GM23248 (cell line): Measurements from ENCODE around the gene PPP2R2B. TPM values are rescaled to one million over a fixed set of nuclear protein-coding genes. Genes with fewer than 3 reads are reported as not detected.
A peak's percentile ranks its signal among the peaks of the same experiment; 100 is the strongest.

ENCODE experiments used
- DNase-seq: peaks from one replicate; pipeline ENCODE4 v3.0.0-alpha.2; 2015
- H2AFZ ChIP-seq: fragments of 200-600 bp; sonication (generic); 2 replicates; pipeline ENCODE4 v1.6.1; 2016; ENCODE audit warnings: antibody characterized with exemption
- H3F3A ChIP-seq: fragments of 200-600 bp; sonication (generic); 2 replicates; pipeline ENCODE4 v1.6.1; 2016; ENCODE audit warnings: mild to moderate bottlenecking, antibody characterized with exemption, mixed run types; ENCODE audit not compliant: insufficient read depth
- H3K27ac ChIP-seq: fragments of 200-600 bp; sonication (generic); 2 replicates; pipeline ENCODE4 v1.5.1; 2016; ENCODE audit warnings: mild to moderate bottlenecking
- H3K27me3 ChIP-seq: fragments of 200-600 bp; sonication (generic); replicated peaks from 2 replicates; pipeline ENCODE4 v1.6.1; 2016; ENCODE audit warnings: mild to moderate bottlenecking; ENCODE audit not compliant: insufficient read depth
- H3K36me3 ChIP-seq: fragments of 200-600 bp; sonication (generic); 2 replicates; pipeline ENCODE4 v1.6.1; 2016; ENCODE audit warnings: low read depth, mild to moderate bottlenecking
- H3K4me1 ChIP-seq: fragments of 200-600 bp; sonication (generic); 2 replicates; pipeline ENCODE4 v1.6.1; 2016; ENCODE audit warnings: mild to moderate bottlenecking; ENCODE audit not compliant: insufficient read depth
- H3K4me2 ChIP-seq: fragments of 200-600 bp; sonication (generic); one replicate; pipeline ENCODE4 v1.6.1; 2016; ENCODE audit warnings: mild to moderate bottlenecking; ENCODE audit not compliant: unreplicated experiment
- H3K4me3 ChIP-seq: fragments of 200-600 bp; sonication (generic); 2 replicates; pipeline ENCODE4 v1.5.1; 2016; ENCODE audit warnings: mild to moderate bottlenecking
- H3K79me2 ChIP-seq: fragments of 200-600 bp; sonication (generic); 2 replicates; pipeline ENCODE4 v1.6.1; 2016; ENCODE audit warnings: mild to moderate bottlenecking; ENCODE audit not compliant: insufficient read depth
- H3K9ac ChIP-seq: fragments of 200-600 bp; sonication (generic); 2 replicates; pipeline ENCODE4 v1.6.1; 2016; ENCODE audit warnings: mild to moderate bottlenecking
- H3K9me2 ChIP-seq: fragments of 200-600 bp; sonication (generic); 2 replicates; pipeline ENCODE4 v1.6.1; 2016; ENCODE audit warnings: mixed run types, mild to moderate bottlenecking, moderate library complexity; ENCODE audit not compliant: insufficient read depth
- H3K9me3 ChIP-seq: fragments of 200-600 bp; sonication (generic); one replicate; pipeline ENCODE4 v1.6.1; 2017; ENCODE audit warnings: low read depth
- H4K20me1 ChIP-seq: fragments of 200-600 bp; sonication (generic); 2 replicates; pipeline ENCODE4 v1.6.0; 2016; ENCODE audit not compliant: insufficient read depth
- EZH2 ChIP-seq: fragments of 200-600 bp; sonication (generic); IDR thresholded peaks from 2 replicates; pipeline ENCODE4 v1.6.1; 2018; ENCODE audit warnings: antibody characterized with exemption, mild to moderate bottlenecking; ENCODE audit not compliant: insufficient read depth, poor library complexity, severe bottlenecking
- EZH2phosphoT487 ChIP-seq: fragments of 200-600 bp; sonication (generic); IDR thresholded peaks from 2 replicates; pipeline ENCODE4 v1.6.1; 2018; ENCODE audit warnings: antibody characterized with exemption, moderate library complexity, mild to moderate bottlenecking, low read depth; ENCODE audit not compliant: insufficient read depth
- WGBS, 2 experiments: methylation state at CpG; one replicate each; pipeline ENCODE4 v1.1.6; 2015 to 2017; ENCODE audit warnings: low lambda C conversion rate in 2 of 2, low coverage in 1 of 2; ENCODE audit errors: missing lambda C conversion rate in 2 of 2; 5-methylcytosine and 5-hydroxymethylcytosine counted together
- in situ Hi-C: fragments of 300-500 bp; cut with MboI; formaldehyde crosslinking; loops from 2 replicates; pipeline ENCODE4 v1.15.0; 2020
- polyA plus RNA-seq: library from polyadenylated mRNA; unstranded; fragments of >200 nt; fragmentation: Nextera tagmentation; extraction: Ambion mirVana; gene quantifications from 2 replicates; pipeline ENCODE4 v1.2.1, GENCODE V29; 2016
- total RNA-seq: library from RNA; depleted of rRNA; stranded (reverse); fragments of >200 nt; shearing (Covaris generic); gene quantifications from 2 replicates; pipeline ENCODE4 v1.2.3, GENCODE V29; 2014

PPP2R2B gene
- total and polyA plus RNA-seq, 2 experiments from 2014 or later = 0.11 to 0.28 TPM

DNA sequence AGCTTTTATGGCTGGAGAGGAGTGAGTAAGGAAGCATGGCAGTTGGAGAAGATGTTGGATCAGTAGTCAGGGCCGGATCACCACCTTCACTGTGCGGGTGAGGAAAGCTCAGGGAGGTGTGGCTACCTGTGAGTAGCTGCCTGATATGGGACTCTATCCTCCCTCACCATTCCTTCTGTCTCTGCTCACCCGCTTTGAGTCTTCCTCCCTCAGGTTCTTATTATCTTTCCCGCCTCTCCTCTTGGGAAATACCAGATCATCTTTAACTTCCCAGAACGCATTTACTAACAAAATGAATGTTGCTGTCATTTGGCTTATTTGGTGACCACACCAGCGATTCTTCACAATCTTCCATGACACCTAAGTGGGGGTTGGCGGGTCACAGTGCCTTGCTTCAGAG, 221.9 kb downstream of the PPP2R2B start:
- no peak overlapping the region for H3K4me3 ChIP-seq
- in situ Hi-C loops = no loop called here
- H3K27me3 ChIP-seq = no peaks in the 10 kb centered on the region
- DNase-seq = no peak
- no peaks in the 10 kb centered on the region for H3K4me1 ChIP-seq
- no peak for TF ChIP-seq EZH2phosphoT487
- H3K79me2 ChIP-seq = no peaks in the 10 kb centered on the region
- no peak overlapping the region for H3K9ac ChIP-seq
- 27 to 35% methylated on average over 6 to 7 of the region's 7 CpGs for WGBS, 2 experiments
- no peaks in the 10 kb centered on the region for H3K9me3 ChIP-seq
- no peak overlapping the region for H2AFZ ChIP-seq
- H4K20me1 ChIP-seq = no peaks in the 10 kb centered on the region
- H3F3A ChIP-seq = no peaks in the 10 kb centered on the region
- H3K4me2 ChIP-seq = no peak overlapping the region
- H3K36me3 ChIP-seq = no peaks in the 10 kb centered on the region
- no peaks in the 10 kb centered on the region for H3K9me2 ChIP-seq
- no peak overlapping the region for H3K27ac ChIP-seq

DNA sequence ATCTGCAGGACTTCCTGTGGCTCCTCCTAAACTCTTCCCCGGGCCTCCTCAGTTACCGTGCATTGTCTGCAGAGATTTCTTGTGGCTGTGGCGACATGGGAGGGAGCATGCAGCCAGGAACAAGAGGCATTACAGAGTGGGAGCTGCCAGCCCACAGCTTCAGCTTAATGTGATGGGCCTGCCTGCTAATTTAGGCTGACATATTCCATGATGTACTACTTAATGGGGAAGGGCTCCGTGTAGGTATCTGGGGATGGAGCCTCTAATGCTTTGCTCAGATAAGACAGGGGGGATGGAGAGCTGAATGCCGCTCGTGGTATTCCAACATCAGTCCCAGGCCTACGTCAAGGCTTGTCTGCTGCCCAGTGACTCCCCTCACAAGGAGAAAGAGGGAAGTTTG, 225.0 kb downstream of the PPP2R2B start:
- Histone ChIP-seq H3K4me3 (no peak overlapping the region), H3K9me2 (no peaks in the 10 kb centered on the region), H3K79me2 (no peaks in the 10 kb centered on the region), H3K27ac (no peak overlapping the region), H4K20me1 (no peaks in the 10 kb centered on the region), H3K27me3 (no peaks in the 10 kb centered on the region), H3F3A (no peaks in the 10 kb centered on the region), H3K4me2 (no peak overlapping the region), H3K9ac (no peak overlapping the region), H3K9me3 (no peaks in the 10 kb centered on the region), H2AFZ (no peak overlapping the region), H3K36me3 (no peaks in the 10 kb centered on the region), H3K4me1 (no peaks in the 10 kb centered on the region)
- WGBS, 2 experiments = 57 to 67% methylated on average over 7 of the region's 7 CpGs
- in situ Hi-C loops = no loop called here
- DNase-seq = no peak
- TF ChIP-seq EZH2 = no peak
- TF ChIP-seq EZH2phosphoT487 = no peak

DNA sequence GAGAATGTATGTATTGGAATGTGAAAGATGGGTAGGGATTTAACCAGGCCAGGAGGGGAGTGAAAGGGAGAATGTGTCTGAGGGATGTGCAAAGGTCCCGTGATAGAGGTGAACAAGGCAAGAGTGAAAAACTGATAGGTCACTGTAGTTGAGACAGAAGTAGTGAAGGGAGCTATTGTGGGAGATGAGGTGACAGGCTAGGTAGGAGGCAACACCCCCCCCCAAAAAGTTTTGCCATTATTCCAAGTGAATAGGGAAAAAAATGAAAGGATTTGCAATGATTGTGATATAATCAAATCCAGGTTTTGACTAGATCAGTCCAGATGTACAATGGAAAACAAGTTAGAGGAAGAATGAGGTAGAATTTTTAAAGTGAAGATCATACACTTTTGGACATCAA, 226.0 kb downstream of the PPP2R2B start:
- Histone ChIP-seq H3K4me1 (no peaks in the 10 kb centered on the region), H3K4me2 (no peak overlapping the region), H3K27me3 (no peaks in the 10 kb centered on the region), H3K36me3 (no peaks in the 10 kb centered on the region), H3K9me3 (no peaks in the 10 kb centered on the region), H4K20me1 (no peaks in the 10 kb centered on the region), H3K27ac (no peak overlapping the region), H3K79me2 (no peaks in the 10 kb centered on the region), H3K9ac (no peak overlapping the region), H3K4me3 (no peak overlapping the region), H2AFZ (no peak overlapping the region), H3F3A (no peaks in the 10 kb centered on the region), H3K9me2 (no peaks in the 10 kb centered on the region)
- TF ChIP-seq EZH2 = no peak
- no peak for TF ChIP-seq EZH2phosphoT487
- WGBS, 2 experiments = 4 to 20% methylated on average over 1 of the region's 1 CpG
- DNase-seq = no peak
- in situ Hi-C loops = no loop called here

DNA sequence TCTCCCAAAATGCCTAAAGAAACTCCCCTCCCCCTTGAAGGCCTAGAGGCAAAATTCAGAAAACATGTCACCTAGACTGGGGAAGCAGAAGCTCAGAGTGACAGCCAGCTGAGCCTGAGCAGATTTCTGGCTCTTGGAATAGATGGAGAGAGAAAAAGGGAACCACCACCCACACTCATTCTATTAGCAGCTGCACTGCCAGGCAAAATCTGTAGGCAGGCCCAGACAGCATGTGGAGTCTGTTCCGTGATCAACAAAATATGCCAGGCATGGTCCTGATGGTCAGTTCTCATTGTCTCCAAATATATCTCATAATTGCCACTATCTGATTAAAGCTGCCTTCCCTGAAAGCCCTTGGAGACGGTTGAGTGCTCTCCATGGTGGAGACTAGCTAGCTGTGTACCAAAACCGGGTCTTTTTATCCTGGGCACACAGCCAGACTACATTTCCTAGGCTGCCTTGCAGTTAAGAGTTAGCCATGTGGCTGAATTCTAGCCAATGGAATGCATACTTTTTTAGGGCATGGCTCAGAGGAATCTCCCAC, 230.8 kb downstream of the PPP2R2B start:
- Histone ChIP-seq H3K9me2 (no peaks in the 10 kb centered on the region), H3K27me3 (no peaks in the 10 kb centered on the region), H3K9ac (no peak overlapping the region), H4K20me1 (no peaks in the 10 kb centered on the region), H3K4me1 (no peaks in the 10 kb centered on the region), H3K9me3 (no peaks in the 10 kb centered on the region), H3K27ac (no peak overlapping the region), H3K4me2 (no peak overlapping the region), H3K79me2 (no peaks in the 10 kb centered on the region), H2AFZ (no peak overlapping the region), H3K36me3 (no peaks in the 10 kb centered on the region), H3F3A (no peaks in the 10 kb centered on the region), H3K4me3 (no peak overlapping the region)
- in situ Hi-C loops = no loop called here
- 9 to 15% methylated on average over 3 of the region's 3 CpGs for WGBS, 2 experiments
- peak; percentile 18 for DNase-seq
- TF ChIP-seq EZH2 (no peak), EZH2phosphoT487 (no peak)

DNA sequence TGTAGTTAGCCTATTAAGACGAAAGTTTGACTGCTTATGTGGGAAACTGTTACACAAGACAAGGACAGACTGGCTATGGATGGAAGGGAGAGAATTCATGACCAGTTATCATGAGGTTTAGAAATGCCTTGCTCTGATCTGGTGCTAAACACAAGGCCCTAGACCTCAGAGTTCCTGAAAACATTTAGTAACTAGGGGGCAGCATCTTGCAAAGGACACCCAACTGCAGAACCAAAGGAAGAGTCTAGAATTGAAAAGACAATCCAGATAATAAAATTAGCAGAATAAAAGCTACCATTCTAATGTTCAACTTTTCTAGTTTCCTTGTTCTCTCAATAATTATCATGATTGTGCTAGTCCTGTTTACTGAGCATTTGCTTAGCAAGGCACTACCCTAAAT, 232.1 kb downstream of the PPP2R2B start:
- Histone ChIP-seq H3F3A (no peaks in the 10 kb centered on the region), H3K79me2 (no peaks in the 10 kb centered on the region), H3K4me1 (no peaks in the 10 kb centered on the region), H3K9me2 (no peaks in the 10 kb centered on the region), H3K27me3 (no peaks in the 10 kb centered on the region), H3K36me3 (no peaks in the 10 kb centered on the region), H3K4me2 (no peak overlapping the region), H3K9me3 (no peaks in the 10 kb centered on the region), H2AFZ (no peak overlapping the region), H3K9ac (no peak overlapping the region), H3K27ac (no peak overlapping the region), H4K20me1 (no peaks in the 10 kb centered on the region), H3K4me3 (no peak overlapping the region)
- no peak for DNase-seq
- in situ Hi-C loops = no loop called here
- TF ChIP-seq EZH2phosphoT487 (no peak), EZH2 (no peak)
- 0 to 9% methylated on average over 1 of the region's 1 CpG for WGBS, 2 experiments
